Stimulated activated naive CD8-positive, alpha-beta T cell treated with anti-CD3 and anti-CD28 coated beads, Interleukin-15, Interleukin-2, amounts not matched to agents 100 ng/mL and 50 ng/mL, for 24 hours (primary cell): ENCODE results near the gene CCDC187.
A peak's percentile ranks its signal among the peaks of the same experiment; 100 is the strongest.

Source experiments
- H3K27ac Mint-ChIP-seq: one replicate; pipeline ENCODE4 v1.8.0; 2021; ENCODE audit warnings: mild to moderate bottlenecking, mixed read lengths
- H3K27me3 Mint-ChIP-seq: one replicate; pipeline ENCODE4 v1.8.0; 2021; ENCODE audit warnings: mixed read lengths
- H3K36me3 Mint-ChIP-seq: one replicate; pipeline ENCODE4 v1.8.0; 2021; ENCODE audit warnings: low read depth, mixed read lengths
- H3K4me1 Mint-ChIP-seq: one replicate; pipeline ENCODE4 v1.8.0; 2021; ENCODE audit warnings: low read depth, mixed read lengths
- H3K4me3 Mint-ChIP-seq: one replicate; pipeline ENCODE4 v1.8.0; 2021; ENCODE audit warnings: mild to moderate bottlenecking, mixed read lengths
- H3K9me3 Mint-ChIP-seq: one replicate; pipeline ENCODE4 v1.8.0; 2021; ENCODE audit warnings: mixed read lengths

The CCDC187 gene

DNA sequence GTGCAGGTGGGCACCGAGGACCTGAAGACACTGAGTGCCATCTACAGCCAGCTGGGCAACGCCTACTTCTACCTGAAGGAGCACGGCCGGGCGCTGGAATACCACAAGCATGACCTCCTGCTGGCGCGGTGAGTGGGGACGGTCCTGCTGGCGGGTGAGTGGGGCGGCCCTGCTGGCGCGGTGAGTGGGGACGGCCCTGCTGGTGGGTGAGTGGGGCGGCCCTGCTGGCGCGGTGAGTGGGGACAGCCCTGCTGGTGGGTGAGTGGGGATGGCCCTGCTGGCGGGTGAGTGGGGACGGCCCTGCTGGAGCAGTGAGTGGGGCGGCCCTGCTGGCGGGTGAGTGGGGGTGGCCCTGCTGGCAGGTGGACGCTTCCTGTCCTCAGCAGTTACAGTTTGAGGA, 30.6 kb upstream of the CCDC187 start:
- H3K9me3 Mint-ChIP-seq = no peaks in the 10 kb centered on the region
- no peaks in the 10 kb centered on the region for H3K4me1 Mint-ChIP-seq
- no peaks in the 10 kb centered on the region for H3K36me3 Mint-ChIP-seq
- no peaks in the 10 kb centered on the region for H3K27me3 Mint-ChIP-seq
- H3K4me3 Mint-ChIP-seq = no peak overlapping the region
- no peak overlapping the region for H3K27ac Mint-ChIP-seq

- Mint-ChIP-seq H3K9me3 (no peaks in the 10 kb centered on the region), H3K4me1 (no peaks in the 10 kb centered on the region)
These were observed 29.6 kb upstream of the CCDC187 start for GRCh38 chr9:136333486-136333885.

GRCh38 chr9:136333045-136333444, 29.2 kb upstream of the CCDC187 start:
- H3K36me3 Mint-ChIP-seq = no peaks in the 10 kb centered on the region
- H3K4me3 Mint-ChIP-seq = no peak overlapping the region
- no peaks in the 10 kb centered on the region for H3K4me1 Mint-ChIP-seq
- no peaks in the 10 kb centered on the region for H3K27me3 Mint-ChIP-seq
- H3K27ac Mint-ChIP-seq = no peak overlapping the region
- H3K9me3 Mint-ChIP-seq = no peaks in the 10 kb centered on the region

More at GRCh38 chr9:136333486-136333885, 29.6 kb upstream of the CCDC187 start:
- H3K4me3 Mint-ChIP-seq = no peak overlapping the region
- no peak overlapping the region for H3K27ac Mint-ChIP-seq
- H3K36me3 Mint-ChIP-seq = no peaks in the 10 kb centered on the region
- H3K27me3 Mint-ChIP-seq = no peaks in the 10 kb centered on the region

DNA sequence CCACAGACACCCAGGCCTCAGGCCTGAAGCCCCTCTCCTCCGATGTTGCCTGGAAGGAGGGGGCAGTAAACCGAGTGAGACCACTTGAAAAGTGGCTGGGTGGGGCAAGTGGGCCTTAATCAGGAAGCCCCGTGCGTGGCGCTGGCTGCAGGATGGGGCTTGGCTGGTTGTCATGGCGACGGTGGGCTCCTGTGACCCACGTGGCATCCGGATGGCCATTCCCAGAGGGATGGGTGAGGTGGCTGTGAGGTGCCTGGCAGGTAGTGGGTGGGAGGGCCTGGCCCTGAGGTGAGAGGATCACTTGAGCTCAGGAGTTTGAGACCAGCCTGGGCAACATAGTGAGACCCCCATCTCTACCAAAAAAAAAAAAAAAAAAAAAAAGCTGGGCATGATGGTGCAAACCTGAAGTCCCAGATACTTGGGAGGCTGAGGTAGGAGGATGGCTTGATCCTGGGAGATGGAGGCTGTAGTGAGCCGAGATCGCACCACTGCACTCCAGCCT, 28.6 kb upstream of the CCDC187 start:
- Mint-ChIP-seq H3K27ac (no peak overlapping the region), H3K9me3 (no peaks in the 10 kb centered on the region), H3K4me3 (no peak overlapping the region), H3K4me1 (no peaks in the 10 kb centered on the region), H3K36me3 (no peaks in the 10 kb centered on the region), H3K27me3 (no peaks in the 10 kb centered on the region)

DNA sequence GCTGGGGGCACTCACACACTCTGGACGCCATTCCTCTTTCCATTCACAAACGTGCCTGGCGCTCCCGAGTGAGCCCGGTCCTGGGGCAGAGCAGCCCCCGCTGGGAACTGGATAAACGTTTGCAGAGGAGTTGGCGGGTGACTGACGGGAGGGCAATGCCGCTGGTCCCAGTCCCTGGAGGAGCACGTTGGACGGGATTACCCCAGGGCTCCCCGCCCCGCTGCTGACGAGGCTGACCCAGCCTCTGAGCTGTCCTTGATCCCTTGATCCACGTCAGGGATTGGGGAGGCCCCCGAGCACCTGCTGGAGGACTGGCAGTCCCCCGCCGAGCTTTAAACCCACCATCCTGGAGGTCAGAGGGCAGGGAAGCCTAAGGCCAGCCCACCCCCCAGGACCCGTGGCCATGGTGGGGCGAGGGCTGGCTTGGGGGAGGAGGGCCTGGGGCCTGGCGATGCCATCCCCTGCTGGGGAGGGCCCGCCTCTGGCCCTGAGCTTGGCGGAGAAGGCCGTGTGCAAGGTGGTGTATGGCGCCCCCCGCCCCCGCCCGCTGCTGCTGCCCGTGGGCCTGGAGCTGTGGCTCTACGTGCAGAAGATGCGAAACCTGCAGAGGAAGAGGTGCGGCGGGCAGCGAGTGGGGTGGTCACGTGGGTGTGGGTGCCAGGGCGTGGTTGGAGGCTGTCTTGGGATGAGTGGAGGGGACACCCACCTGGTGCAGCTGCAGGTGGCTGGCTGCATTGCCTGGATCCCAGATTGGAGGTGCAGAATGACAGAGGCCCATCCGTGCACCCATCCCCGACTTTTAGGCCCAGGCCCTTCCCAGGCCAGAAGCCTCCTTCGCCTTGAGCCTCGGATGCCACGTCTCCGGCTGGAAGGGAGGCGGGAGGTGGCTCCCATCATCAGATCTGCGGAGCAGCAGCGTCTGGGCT, 27.9 kb upstream of the CCDC187 start:
- H3K4me3 Mint-ChIP-seq = no peak overlapping the region
- no peaks in the 10 kb centered on the region for H3K4me1 Mint-ChIP-seq
- H3K36me3 Mint-ChIP-seq = no peaks in the 10 kb centered on the region
- no peaks in the 10 kb centered on the region for H3K27me3 Mint-ChIP-seq
- no peaks in the 10 kb centered on the region for H3K9me3 Mint-ChIP-seq
- no peak overlapping the region for H3K27ac Mint-ChIP-seq

DNA sequence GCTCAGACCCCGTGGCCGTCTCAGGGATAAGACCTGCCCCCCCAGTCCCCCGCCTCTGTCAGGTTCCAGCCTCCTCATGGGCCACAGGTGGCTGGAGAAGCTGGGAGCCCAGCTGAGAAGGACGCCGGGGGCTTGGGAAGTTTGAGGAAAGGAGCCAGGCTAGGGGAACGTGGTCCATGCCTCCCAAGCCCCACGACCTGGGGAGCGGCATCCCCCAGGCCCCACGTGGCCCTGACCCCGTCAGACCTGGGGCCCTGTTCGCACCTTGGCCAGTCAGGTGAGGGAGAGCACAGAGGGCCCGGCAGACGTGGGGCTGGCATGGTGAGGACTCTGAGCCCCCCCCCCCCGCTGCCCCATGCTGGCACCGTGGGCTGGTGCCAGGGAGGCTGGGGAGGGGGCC, 27.1 kb upstream of the CCDC187 start:
- Mint-ChIP-seq H3K27me3 (no peaks in the 10 kb centered on the region), H3K4me1 (no peaks in the 10 kb centered on the region), H3K27ac (no peak overlapping the region)

GRCh38 chr9:136330406-136330990, 26.6 kb upstream of the CCDC187 start:
- Mint-ChIP-seq H3K27ac (no peak overlapping the region), H3K36me3 (no peaks in the 10 kb centered on the region), H3K9me3 (no peaks in the 10 kb centered on the region), H3K27me3 (no peaks in the 10 kb centered on the region), H3K4me3 (no peak overlapping the region), H3K4me1 (no peaks in the 10 kb centered on the region)

More for the DNA sequence above, 27.1 kb upstream of the CCDC187 start:
- Mint-ChIP-seq H3K36me3 (no peaks in the 10 kb centered on the region), H3K9me3 (no peaks in the 10 kb centered on the region), H3K4me3 (no peak overlapping the region)

- no peaks in the 10 kb centered on the region for H3K9me3 Mint-ChIP-seq
- H3K27ac Mint-ChIP-seq = no peak overlapping the region
These were observed 25.9 kb upstream of the CCDC187 start for GRCh38 chr9:136329636-136330405.

GRCh38 chr9:136329211-136329627, 25.3 kb upstream of the CCDC187 start:
- Mint-ChIP-seq H3K4me1 (no peaks in the 10 kb centered on the region), H3K36me3 (no peaks in the 10 kb centered on the region), H3K4me3 (no peak overlapping the region), H3K27ac (no peak overlapping the region), H3K9me3 (no peaks in the 10 kb centered on the region), H3K27me3 (no peaks in the 10 kb centered on the region)

More at GRCh38 chr9:136329636-136330405, 25.9 kb upstream of the CCDC187 start:
- no peak overlapping the region for H3K4me3 Mint-ChIP-seq
- no peaks in the 10 kb centered on the region for H3K36me3 Mint-ChIP-seq
- no peaks in the 10 kb centered on the region for H3K27me3 Mint-ChIP-seq
- H3K4me1 Mint-ChIP-seq = no peaks in the 10 kb centered on the region

DNA sequence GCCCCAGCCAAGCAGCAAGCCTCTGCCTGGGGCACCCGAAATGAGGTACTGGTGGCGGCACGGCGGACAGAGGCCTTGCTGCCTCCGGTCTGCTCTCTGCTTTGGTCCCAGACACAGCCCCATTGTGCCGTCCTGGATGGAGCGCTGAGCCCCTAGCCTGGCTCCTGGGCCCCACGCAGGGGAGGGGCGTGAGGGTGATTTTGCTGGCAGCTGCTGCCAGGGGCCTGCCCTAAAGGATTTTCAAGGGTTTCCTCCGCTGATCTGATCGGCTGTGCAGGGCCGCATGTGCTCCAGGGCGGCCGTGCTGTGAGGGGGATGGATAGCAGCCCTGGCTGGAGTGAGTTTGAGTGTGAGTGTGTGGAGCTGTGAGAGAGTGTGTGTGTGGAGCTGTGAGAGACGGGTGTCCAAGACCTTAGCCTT, 24.7 kb upstream of the CCDC187 start:
- no peaks in the 10 kb centered on the region for H3K36me3 Mint-ChIP-seq
- H3K27me3 Mint-ChIP-seq = no peaks in the 10 kb centered on the region
- H3K4me1 Mint-ChIP-seq = no peaks in the 10 kb centered on the region
- no peak overlapping the region for H3K27ac Mint-ChIP-seq
- H3K4me3 Mint-ChIP-seq = peak overlapping the region; percentile 51
- no peaks in the 10 kb centered on the region for H3K9me3 Mint-ChIP-seq

DNA sequence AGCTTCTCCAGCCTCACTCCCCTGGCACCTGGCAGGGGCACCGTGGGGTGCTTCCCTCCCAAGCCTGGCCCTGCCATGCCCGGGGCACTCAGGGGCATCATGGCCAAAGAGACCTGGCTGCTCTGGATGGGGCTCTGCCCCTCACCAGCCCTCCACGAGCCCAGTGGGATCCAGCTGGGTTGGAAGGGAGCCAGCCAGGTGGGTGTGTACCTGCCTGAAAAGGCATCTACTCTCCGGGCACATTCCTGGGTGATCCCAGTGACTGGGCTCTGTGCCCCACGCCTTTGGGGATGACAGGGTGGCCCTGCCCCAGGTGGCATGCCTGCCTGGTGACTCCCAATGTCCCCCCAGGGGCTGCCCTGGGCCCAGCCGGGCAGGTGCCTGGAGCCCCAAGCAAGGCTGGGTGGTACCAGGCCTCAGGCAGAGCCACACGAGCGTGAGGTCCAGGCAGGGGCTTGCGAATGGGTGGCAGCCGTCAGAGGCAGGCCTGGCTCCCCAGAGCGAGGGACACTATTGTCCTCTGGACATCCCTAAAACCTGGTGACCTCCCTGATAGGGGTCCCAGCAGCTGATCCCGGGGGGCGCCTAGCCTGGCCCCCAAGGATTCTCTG, 24.2 kb upstream of the CCDC187 start:
- H3K27ac Mint-ChIP-seq = no peak overlapping the region
- no peaks in the 10 kb centered on the region for H3K9me3 Mint-ChIP-seq
- H3K27me3 Mint-ChIP-seq = no peaks in the 10 kb centered on the region
- H3K4me3 Mint-ChIP-seq = peak overlapping the region; percentile 17
- H3K4me1 Mint-ChIP-seq = no peaks in the 10 kb centered on the region
- no peaks in the 10 kb centered on the region for H3K36me3 Mint-ChIP-seq

- no peaks in the 10 kb centered on the region for H3K27me3 Mint-ChIP-seq
- no peak within 1 kb of the TSS for H3K27ac Mint-ChIP-seq
- H3K9me3 Mint-ChIP-seq = no peaks in the 10 kb centered on the region
- H3K4me1 Mint-ChIP-seq = no peaks in the 10 kb centered on the region
- H3K36me3 Mint-ChIP-seq = no peaks in the 10 kb centered on the region
- H3K4me3 Mint-ChIP-seq = peak within 1 kb of the TSS; percentile 54
These were observed 23.5 kb upstream of the CCDC187 start, which contains the start of gene GPSM1 for GRCh38 chr9:136327304-136327974. Gene GPSM1 (plus strand): TSS chr9:136327539. CDS start chr9:136327696, 157 bp downstream.

- no peaks in the 10 kb centered on the region for H3K36me3 Mint-ChIP-seq
These were observed 22.9 kb upstream of the CCDC187 start for GRCh38 chr9:136326761-136327303.

More at GRCh38 chr9:136326761-136327303, 22.9 kb upstream of the CCDC187 start:
- no peaks in the 10 kb centered on the region for H3K27me3 Mint-ChIP-seq
- no peaks in the 10 kb centered on the region for H3K4me1 Mint-ChIP-seq
- H3K9me3 Mint-ChIP-seq = no peaks in the 10 kb centered on the region
- H3K27ac Mint-ChIP-seq = no peak overlapping the region
- peak overlapping the region; percentile 53 for H3K4me3 Mint-ChIP-seq
